Loucy (cell line): Measurements from ENCODE around the gene CPXM2.

ENCODE experiments used
- H2AFZ ChIP-seq: fragments of 200-600 bp; sonication (generic); 2 replicates; pipeline ENCODE4 v1.6.0; 2016; ENCODE audit warnings: antibody characterized with exemption, mild to moderate bottlenecking, low read length, moderate library complexity
- H3F3A ChIP-seq: fragments of 200-600 bp; 2 replicates; pipeline ENCODE4 v1.6.0; 2016; ENCODE audit warnings: antibody characterized with exemption, low read depth, mild to moderate bottlenecking
- H3K27me3 ChIP-seq: fragments of 200-600 bp; sonication (generic); 2 replicates; pipeline ENCODE4 v1.6.1; 2014; ENCODE audit warnings: low read length, mild to moderate bottlenecking; ENCODE audit not compliant: insufficient read depth, poor library complexity, severe bottlenecking
- H3K36me3 ChIP-seq: fragments of 200-600 bp; sonication (generic); 2 replicates; pipeline ENCODE4 v1.6.1; 2016; ENCODE audit warnings: low read length; ENCODE audit not compliant: insufficient read depth
- H3K4me1 ChIP-seq: fragments of 200-600 bp; sonication (generic); 2 replicates; pipeline ENCODE4 v1.5.1; 2014; ENCODE audit warnings: low read length, mild to moderate bottlenecking; ENCODE audit not compliant: insufficient read depth, poor library complexity, severe bottlenecking
- H3K4me2 ChIP-seq: fragments of 200-600 bp; sonication (generic); 2 replicates; pipeline ENCODE4 v1.6.0; 2014; ENCODE audit warnings: antibody characterized with exemption, low read length, low read depth, mild to moderate bottlenecking; ENCODE audit not compliant: poor library complexity, severe bottlenecking
- H3K4me3 ChIP-seq: fragments of 200-600 bp; sonication (generic); 2 replicates; pipeline ENCODE4 v1.5.1; 2014; ENCODE audit warnings: low read length, mild to moderate bottlenecking, mixed read lengths; ENCODE audit not compliant: poor library complexity, severe bottlenecking
- H3K79me2 ChIP-seq: fragments of 200-600 bp; sonication (generic); 2 replicates; pipeline ENCODE4 v1.6.1; 2014; ENCODE audit warnings: low read length; ENCODE audit not compliant: insufficient read depth
- H3K9ac ChIP-seq: fragments of 200-600 bp; sonication (generic); 2 replicates; pipeline ENCODE4 v1.6.0; 2014; ENCODE audit warnings: mild to moderate bottlenecking, low read depth, low read length, moderate library complexity; ENCODE audit not compliant: poor library complexity, severe bottlenecking
- H3K9me2 ChIP-seq: fragments of 200-600 bp; sonication (generic); replicated peaks from 2 replicates; pipeline ENCODE4 v1.6.1; 2016; ENCODE audit warnings: low read depth, low read length, mixed read lengths
- H3K9me3 ChIP-seq: fragments of 200-600 bp; sonication (generic); 2 replicates; pipeline ENCODE4 v1.6.1; 2014; ENCODE audit warnings: mild to moderate bottlenecking, antibody characterized with exemption, low read length, low read depth; ENCODE audit not compliant: insufficient read depth
- H4K20me1 ChIP-seq: fragments of 200-600 bp; sonication (generic); 2 replicates; pipeline ENCODE4 v1.6.0; 2014; ENCODE audit warnings: antibody characterized with exemption, low read length, mild to moderate bottlenecking; ENCODE audit not compliant: insufficient read depth, poor library complexity, severe bottlenecking
- CTCF ChIP-seq: fragments of 200-600 bp; sonication (generic); conservative IDR thresholded peaks from 2 replicates; pipeline ENCODE4 v1.5.1; 2014; ENCODE audit warnings: mild to moderate bottlenecking, antibody characterized with exemption, low read length
- EZH2phosphoT487 ChIP-seq: fragments of 200-600 bp; IDR thresholded peaks from 2 replicates; pipeline ENCODE4 v1.6.1; 2018; ENCODE audit warnings: antibody characterized with exemption, mild to moderate bottlenecking, moderate library complexity, borderline replicate concordance

Gene CPXM2

GRCh38 chr10:123904834-123905409 is 13.3 kb upstream of the CPXM2 start:
- no peak overlapping the region for H3K4me2 ChIP-seq
- no peaks in the 10 kb centered on the region for H4K20me1 ChIP-seq
- H3K9me3 ChIP-seq: no peaks in the 10 kb centered on the region; the same call in 1 of the 2 replicates
- no peak overlapping the region for H3K9ac ChIP-seq
- H3K36me3 ChIP-seq: no peaks in the 10 kb centered on the region
- no peaks in the 10 kb centered on the region for H3F3A ChIP-seq
- H3K4me3 ChIP-seq: no peak overlapping the region
- no peaks in the 10 kb centered on the region for H3K27me3 ChIP-seq
- no peak for TF ChIP-seq CTCF
- no peak for TF ChIP-seq EZH2phosphoT487
- no peaks in the 10 kb centered on the region for H3K9me2 ChIP-seq
- no peaks in the 10 kb centered on the region for H3K79me2 ChIP-seq
- no peaks in the 10 kb centered on the region for H3K4me1 ChIP-seq
- no peak overlapping the region for H2AFZ ChIP-seq

- no peaks in the 10 kb centered on the region for H3K27me3 ChIP-seq
- no peaks in the 10 kb centered on the region for H3K79me2 ChIP-seq
- H2AFZ ChIP-seq: no peak overlapping the region
- H3K9me2 ChIP-seq: no peaks in the 10 kb centered on the region
- H3K4me2 ChIP-seq: no peak overlapping the region
- no peaks in the 10 kb centered on the region; the same call in 1 of the 2 replicates for H3K9me3 ChIP-seq
- H3K4me1 ChIP-seq: no peaks in the 10 kb centered on the region
- no peak overlapping the region for H3K9ac ChIP-seq
- no peak overlapping the region for H3K4me3 ChIP-seq
- H3F3A ChIP-seq: no peaks in the 10 kb centered on the region
- no peaks in the 10 kb centered on the region for H3K36me3 ChIP-seq
- no peak for TF ChIP-seq EZH2phosphoT487
- no peak for TF ChIP-seq CTCF
- no peaks in the 10 kb centered on the region for H4K20me1 ChIP-seq
Observed at GRCh38 chr10:123903621-123904020, 12.0 kb upstream of the CPXM2 start.

GRCh38 chr10:123901621-123902020 is 10.0 kb upstream of the CPXM2 start:
- Histone ChIP-seq H3K9me3 (no peaks in the 10 kb centered on the region; the same call in 1 of the 2 replicates), H3K4me3 (no peak overlapping the region), H3K9ac (no peak overlapping the region), H3K9me2 (no peaks in the 10 kb centered on the region), H2AFZ (no peak overlapping the region), H4K20me1 (no peaks in the 10 kb centered on the region), H3F3A (no peaks in the 10 kb centered on the region), H3K27me3 (no peaks in the 10 kb centered on the region), H3K79me2 (no peaks in the 10 kb centered on the region), H3K36me3 (no peaks in the 10 kb centered on the region), H3K4me1 (no peaks in the 10 kb centered on the region), H3K4me2 (no peak overlapping the region)
- TF ChIP-seq CTCF (no peak), EZH2phosphoT487 (no peak)
